Erythroblast (primary cell): Measurements from ENCODE around the gene CEMIP.

Experiments used
- GATA1 ChIP-seq: IDR thresholded peaks from 2 replicates; pipeline ENCODE4 v1.6.1; 2011; ENCODE audit warnings: low read depth, mild to moderate bottlenecking, control low read depth, low read length, moderate library complexity
- POLR2A ChIP-seq: IDR thresholded peaks from 2 replicates; pipeline ENCODE4 v1.6.1; 2011; ENCODE audit warnings: mild to moderate bottlenecking, low read length

- TF ChIP-seq POLR2A (no peak), GATA1 (no peak)
These were observed 221.0 kb downstream of the CEMIP start for GRCh38 chr15:81000144-81000623.
